ENCODE measurements around the gene DIP2B.

- TF ChIP-seq CTCF (IDR thresholded peaks at IDR 0.05) (no peak), ZNF138 (CRISPR knock-in tag; conservative IDR thresholded peaks at IDR 0.05) (no peak), JAZF1 (CRISPR knock-in tag; IDR thresholded peaks at IDR 0.05) (no peak)
Measured at GRCh38 chr12:50571786-50572185, 67.0 kb downstream of the DIP2B start.
